HCT116 (cell line): ENCODE results near the gene UGT1A9. TPM values are rescaled to one million over a fixed set of nuclear protein-coding genes. Genes with fewer than 3 reads are reported as not detected.

Experiments used
- ATAC-seq: fragments of 200-7000 bp; cut with Tn5 transposase; 2 replicates; pipeline ENCODE4 v1.9.1; 2020; ENCODE audit warnings: mild to moderate bottlenecking, moderate library complexity
- BruUV-seq: library from RNA; stranded (reverse); fragments of 400-500 nt; replicated peaks from 2 replicates; lab custom pipeline; 2021; lab: Mats Ljungman, UMichigan
- CTCF ChIA-PET: fragments of 300-600 bp; sonication (Branson Sonifier 250); formaldehyde crosslinking; loops from one replicate; lab custom pipeline; 2021; ENCODE audit warnings: antibody characterized with exemption; lab: Charles Lee
- POLR2A ChIA-PET: fragments of 300-600, 350-600 bp; sonication (Branson Sonifier 250); formaldehyde crosslinking; loops from one replicate; lab custom pipeline; 2021; ENCODE audit warnings: antibody characterized with exemption; lab: Charles Lee
- RAD21 ChIA-PET, 2 experiments: fragments of 300-600 bp; sonication (Branson Sonifier 250); formaldehyde crosslinking; loops; one replicate each; lab custom pipeline; 2023; ENCODE audit warnings: low total read pairs in 2 of 2; ENCODE audit not compliant: uncharacterized antibody in 2 of 2, unreplicated experiment in 2 of 2, low non-redundant PET in 1 of 2; lab: Charles Lee
- DNase-seq: peaks from one replicate; pipeline ENCODE4 v3.0.0-alpha.2; 2010; ENCODE audit warnings: low read depth, low spot score
- H2AFZ ChIP-seq: fragments of 200-600 bp; shearing (Covaris generic), sonication (generic); 2 replicates; pipeline ENCODE4 v1.6.1; 2017; ENCODE audit warnings: low read depth, mixed run types, mixed read lengths, antibody characterized with exemption, low read length; ENCODE audit not compliant: poor library complexity, severe bottlenecking
- H3K27ac ChIP-seq: 2 replicates; pipeline ENCODE4 v1.5.1; 2012; ENCODE audit warnings: low read depth, low read length
- H3K27me3 ChIP-seq: fragments of 200-600 bp; sonication (generic); 2 replicates; pipeline ENCODE4 v1.6.1; 2016; ENCODE audit warnings: mixed run types, low read length, mixed read lengths; ENCODE audit not compliant: insufficient read depth
- H3K36me3 ChIP-seq, 2 experiments: fragments of 200-500 bp in 1 of 2; fragments of 200-600 bp in 1 of 2; sonication (Bioruptor generic) in 1 of 2; sonication (generic) in 1 of 2; 2 replicates each; pipeline versions ENCODE4 v1.5.1 to v1.6.1; 2014 to 2016; ENCODE audit warnings: low read length in 2 of 2, inconsistent platforms in 1 of 2, mixed read lengths in 1 of 2, mixed run types in 1 of 2; ENCODE audit not compliant: insufficient read depth in 2 of 2, control insufficient read depth in 1 of 2
- H3K4me1 ChIP-seq, 2 experiments: fragments of 200-600 bp in 1 of 2; sonication (generic) in 1 of 2; 2 replicates each; pipeline versions ENCODE4 v1.5.1 to v1.6.1; 2012 to 2017; ENCODE audit warnings: low read length in 2 of 2, inconsistent platforms in 1 of 2, mild to moderate bottlenecking in 1 of 2, mixed read lengths in 1 of 2, mixed run types in 1 of 2, moderate library complexity in 1 of 2; ENCODE audit not compliant: insufficient read depth in 2 of 2, control insufficient read depth in 1 of 2
- H3K4me2 ChIP-seq: fragments of 200-600 bp; sonication (generic); 2 replicates; pipeline ENCODE4 v1.6.1; 2017; ENCODE audit warnings: mixed run types, low read length, mixed read lengths
- H3K4me3 ChIP-seq, 2 experiments: fragments of 200-600 bp in 1 of 2; sonication (generic) in 1 of 2; replicated peaks in 1 of 2; 2 replicates each; pipeline ENCODE4 v1.5.1; 2011 to 2016; ENCODE audit warnings: low read length in 2 of 2, control low read depth in 1 of 2, low read depth in 1 of 2, mild to moderate bottlenecking in 1 of 2, mixed read lengths in 1 of 2, mixed run types in 1 of 2
- H3K79me2 ChIP-seq: fragments of 200-600 bp; sonication (generic); 2 replicates; pipeline ENCODE4 v1.6.1; 2017; ENCODE audit warnings: mild to moderate bottlenecking, mixed run types, low read length, moderate library complexity, mixed read lengths; ENCODE audit not compliant: insufficient read depth
- H3K9ac ChIP-seq: fragments of 200-600 bp; sonication (generic); 2 replicates; pipeline ENCODE4 v1.6.1; 2016; ENCODE audit warnings: low read length, mixed read lengths
- H3K9me2 ChIP-seq: fragments of 200-600 bp; sonication (generic), shearing (Covaris generic); 2 replicates; pipeline ENCODE4 v1.6.1; 2017; ENCODE audit warnings: mixed run types, mild to moderate bottlenecking, moderate library complexity; ENCODE audit not compliant: insufficient read depth
- H3K9me3 ChIP-seq, 2 experiments: fragments of 200-500 bp in 1 of 2; fragments of 200-600 bp in 1 of 2; sonication (Bioruptor generic) in 1 of 2; sonication (generic) in 1 of 2; 2 replicates each; pipeline ENCODE4 v1.6.1; 2014 to 2017; ENCODE audit warnings: low read length in 2 of 2, mixed read lengths in 2 of 2, inconsistent platforms in 1 of 2, low read depth in 1 of 2, mild to moderate bottlenecking in 1 of 2, mixed run types in 1 of 2, moderate library complexity in 1 of 2; ENCODE audit not compliant: control insufficient read depth in 1 of 2, insufficient read depth in 1 of 2
- H4K20me1 ChIP-seq: fragments of 200-600 bp; sonication (generic), shearing (Covaris generic); 2 replicates; pipeline ENCODE4 v1.6.1; 2017; ENCODE audit warnings: mixed run types, mild to moderate bottlenecking, moderate library complexity; ENCODE audit not compliant: insufficient read depth
- CBX3 ChIP-seq: IDR thresholded peaks from 2 replicates; pipeline ENCODE4 v1.6.1; 2012; ENCODE audit warnings: low read depth
- EGR1 ChIP-seq: IDR thresholded peaks from 2 replicates; pipeline ENCODE4 v1.6.1; 2012; ENCODE audit warnings: low read depth
- EZH2 ChIP-seq: fragments of 200-600 bp; sonication (generic); IDR thresholded peaks from 2 replicates; pipeline ENCODE4 v1.6.1; 2017; ENCODE audit warnings: antibody characterized with exemption, mixed run types
- JUND ChIP-seq: IDR thresholded peaks from 2 replicates; pipeline ENCODE4 v1.6.1; 2012
- POLR2AphosphoS5 ChIP-seq: IDR thresholded peaks from 2 replicates; pipeline ENCODE4 v1.6.1; 2011; ENCODE audit warnings: mild to moderate bottlenecking, low read depth, low read length, moderate library complexity
- SP1 ChIP-seq: IDR thresholded peaks from 2 replicates; pipeline ENCODE4 v1.6.1; 2012; ENCODE audit warnings: low read depth
- YY1 ChIP-seq: IDR thresholded peaks from 2 replicates; pipeline ENCODE4 v1.6.1; 2011; ENCODE audit warnings: low read length, low read depth, moderate library complexity, mild to moderate bottlenecking; ENCODE audit not compliant: insufficient replicate concordance; ENCODE audit errors: extremely low read depth
- ZNF274 ChIP-seq: fragments of 200-500 bp; sonication (Bioruptor generic); IDR thresholded peaks from 2 replicates; pipeline ENCODE4 v1.6.1; 2014; ENCODE audit warnings: mild to moderate bottlenecking, low read depth, low read length, inconsistent platforms
- intact Hi-C: fragments of 100-400 bp; cut with micrococcal nuclease; formaldehyde crosslinking; loops from 2 replicates; pipeline ENCODE4 v1.10.0; 2022
- total RNA-seq: library from RNA; stranded (reverse); gene quantifications from one replicate; pipeline ENCODE4 v1.2.1, GENCODE V29; 2021; ENCODE audit not compliant: unreplicated experiment
- TF ChIP-seq, protein P1 (sequence below): IDR thresholded peaks from 2 replicates; pipeline ENCODE4 v1.6.1; 2012; ENCODE audit warnings: low read depth
- TF ChIP-seq, protein P2 (sequence below): IDR thresholded peaks from 2 replicates; pipeline ENCODE4 v1.6.1; 2012
- TF ChIP-seq, protein P3 (sequence below), 3 experiments: fragments of 200-600 bp in 1 of 3; sonication (generic) in 1 of 3; IDR thresholded peaks in 2 of 3; conservative IDR thresholded peaks in 1 of 3; 2 replicates each; pipeline ENCODE4 v1.5.1; 2012 to 2017; ENCODE audit warnings: low read depth in 2 of 3, low read length in 2 of 3, antibody characterized with exemption in 1 of 3, borderline replicate concordance in 1 of 3, control low read depth in 1 of 3, mild to moderate bottlenecking in 1 of 3, mixed read lengths in 1 of 3, mixed run types in 1 of 3, moderate library complexity in 1 of 3; ENCODE audit not compliant: insufficient read depth in 1 of 3
- TF ChIP-seq, protein P4 (sequence below): IDR thresholded peaks from 2 replicates; pipeline ENCODE4 v1.6.1; 2011; ENCODE audit warnings: mild to moderate bottlenecking, low read length, moderate library complexity; ENCODE audit not compliant: insufficient replicate concordance; ENCODE audit errors: extremely low read depth

Gene UGT1A9
- total RNA-seq, 1 experiment from 2014 or later = not detected

DNA sequence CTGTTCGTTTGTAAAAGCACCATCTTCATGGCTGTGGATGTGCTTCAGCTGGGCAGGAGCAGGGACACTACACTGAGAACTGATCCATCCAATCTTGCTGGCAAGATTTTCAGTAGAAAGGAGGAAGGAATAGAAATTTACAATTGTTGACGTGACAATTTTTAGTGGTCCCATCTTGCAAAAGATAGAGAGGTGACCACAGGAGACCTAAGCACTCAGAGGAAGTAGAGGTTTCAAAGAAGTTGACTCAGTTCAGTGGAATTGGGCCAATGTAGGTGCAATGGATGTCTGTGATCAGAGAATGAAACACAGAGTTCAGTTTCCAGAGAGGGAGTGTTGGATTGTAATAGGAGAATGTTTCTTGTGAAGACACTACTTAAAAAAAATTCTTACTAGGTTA, 42.4 kb downstream of the UGT1A9 start:
- intact Hi-C loops = no loop called here
- no peak overlapping the region for H3K4me2 ChIP-seq
- CTCF ChIA-PET = no interaction called here
- ATAC-seq = no peak
- DNase-seq = no peak
- BruUV-seq = no TSS peak
- peaks cover 14% of the 10 kb centered on the region; the same call in 1 of the 2 replicates for H3K27me3 ChIP-seq
- H3K4me1 ChIP-seq = no peaks in the 10 kb centered on the region
- RAD21 ChIA-PET = no interaction called here
- TF ChIP-seq EZH2 (no peak), SP1 (no peak), POLR2AphosphoS5 (no peak), ZNF274 (no peak), YY1 (no peak), JUND (no peak), EGR1 (no peak), CBX3 (no peak)
- TF ChIP-seq, protein P1, sequence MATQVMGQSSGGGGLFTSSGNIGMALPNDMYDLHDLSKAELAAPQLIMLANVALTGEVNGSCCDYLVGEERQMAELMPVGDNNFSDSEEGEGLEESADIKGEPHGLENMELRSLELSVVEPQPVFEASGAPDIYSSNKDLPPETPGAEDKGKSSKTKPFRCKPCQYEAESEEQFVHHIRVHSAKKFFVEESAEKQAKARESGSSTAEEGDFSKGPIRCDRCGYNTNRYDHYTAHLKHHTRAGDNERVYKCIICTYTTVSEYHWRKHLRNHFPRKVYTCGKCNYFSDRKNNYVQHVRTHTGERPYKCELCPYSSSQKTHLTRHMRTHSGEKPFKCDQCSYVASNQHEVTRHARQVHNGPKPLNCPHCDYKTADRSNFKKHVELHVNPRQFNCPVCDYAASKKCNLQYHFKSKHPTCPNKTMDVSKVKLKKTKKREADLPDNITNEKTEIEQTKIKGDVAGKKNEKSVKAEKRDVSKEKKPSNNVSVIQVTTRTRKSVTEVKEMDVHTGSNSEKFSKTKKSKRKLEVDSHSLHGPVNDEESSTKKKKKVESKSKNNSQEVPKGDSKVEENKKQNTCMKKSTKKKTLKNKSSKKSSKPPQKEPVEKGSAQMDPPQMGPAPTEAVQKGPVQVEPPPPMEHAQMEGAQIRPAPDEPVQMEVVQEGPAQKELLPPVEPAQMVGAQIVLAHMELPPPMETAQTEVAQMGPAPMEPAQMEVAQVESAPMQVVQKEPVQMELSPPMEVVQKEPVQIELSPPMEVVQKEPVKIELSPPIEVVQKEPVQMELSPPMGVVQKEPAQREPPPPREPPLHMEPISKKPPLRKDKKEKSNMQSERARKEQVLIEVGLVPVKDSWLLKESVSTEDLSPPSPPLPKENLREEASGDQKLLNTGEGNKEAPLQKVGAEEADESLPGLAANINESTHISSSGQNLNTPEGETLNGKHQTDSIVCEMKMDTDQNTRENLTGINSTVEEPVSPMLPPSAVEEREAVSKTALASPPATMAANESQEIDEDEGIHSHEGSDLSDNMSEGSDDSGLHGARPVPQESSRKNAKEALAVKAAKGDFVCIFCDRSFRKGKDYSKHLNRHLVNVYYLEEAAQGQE = no peak
- TF ChIP-seq, protein P2, sequence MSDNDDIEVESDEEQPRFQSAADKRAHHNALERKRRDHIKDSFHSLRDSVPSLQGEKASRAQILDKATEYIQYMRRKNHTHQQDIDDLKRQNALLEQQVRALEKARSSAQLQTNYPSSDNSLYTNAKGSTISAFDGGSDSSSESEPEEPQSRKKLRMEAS = no peak
- TF ChIP-seq, protein P3, sequence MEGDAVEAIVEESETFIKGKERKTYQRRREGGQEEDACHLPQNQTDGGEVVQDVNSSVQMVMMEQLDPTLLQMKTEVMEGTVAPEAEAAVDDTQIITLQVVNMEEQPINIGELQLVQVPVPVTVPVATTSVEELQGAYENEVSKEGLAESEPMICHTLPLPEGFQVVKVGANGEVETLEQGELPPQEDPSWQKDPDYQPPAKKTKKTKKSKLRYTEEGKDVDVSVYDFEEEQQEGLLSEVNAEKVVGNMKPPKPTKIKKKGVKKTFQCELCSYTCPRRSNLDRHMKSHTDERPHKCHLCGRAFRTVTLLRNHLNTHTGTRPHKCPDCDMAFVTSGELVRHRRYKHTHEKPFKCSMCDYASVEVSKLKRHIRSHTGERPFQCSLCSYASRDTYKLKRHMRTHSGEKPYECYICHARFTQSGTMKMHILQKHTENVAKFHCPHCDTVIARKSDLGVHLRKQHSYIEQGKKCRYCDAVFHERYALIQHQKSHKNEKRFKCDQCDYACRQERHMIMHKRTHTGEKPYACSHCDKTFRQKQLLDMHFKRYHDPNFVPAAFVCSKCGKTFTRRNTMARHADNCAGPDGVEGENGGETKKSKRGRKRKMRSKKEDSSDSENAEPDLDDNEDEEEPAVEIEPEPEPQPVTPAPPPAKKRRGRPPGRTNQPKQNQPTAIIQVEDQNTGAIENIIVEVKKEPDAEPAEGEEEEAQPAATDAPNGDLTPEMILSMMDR (IDR thresholded peaks at IDR 0.05 in 2 of 3, conservative IDR thresholded peaks at IDR 0.05 in 1 of 3; ENCODE audit: borderline replicate concordance in 1 of 3, insufficient read depth in 1 of 3, low read depth in 2 of 3, low read length in 2 of 3) = no peak
- TF ChIP-seq, protein P4, sequence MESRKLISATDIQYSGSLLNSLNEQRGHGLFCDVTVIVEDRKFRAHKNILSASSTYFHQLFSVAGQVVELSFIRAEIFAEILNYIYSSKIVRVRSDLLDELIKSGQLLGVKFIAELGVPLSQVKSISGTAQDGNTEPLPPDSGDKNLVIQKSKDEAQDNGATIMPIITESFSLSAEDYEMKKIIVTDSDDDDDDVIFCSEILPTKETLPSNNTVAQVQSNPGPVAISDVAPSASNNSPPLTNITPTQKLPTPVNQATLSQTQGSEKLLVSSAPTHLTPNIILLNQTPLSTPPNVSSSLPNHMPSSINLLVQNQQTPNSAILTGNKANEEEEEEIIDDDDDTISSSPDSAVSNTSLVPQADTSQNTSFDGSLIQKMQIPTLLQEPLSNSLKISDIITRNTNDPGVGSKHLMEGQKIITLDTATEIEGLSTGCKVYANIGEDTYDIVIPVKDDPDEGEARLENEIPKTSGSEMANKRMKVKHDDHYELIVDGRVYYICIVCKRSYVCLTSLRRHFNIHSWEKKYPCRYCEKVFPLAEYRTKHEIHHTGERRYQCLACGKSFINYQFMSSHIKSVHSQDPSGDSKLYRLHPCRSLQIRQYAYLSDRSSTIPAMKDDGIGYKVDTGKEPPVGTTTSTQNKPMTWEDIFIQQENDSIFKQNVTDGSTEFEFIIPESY = no peak
- H2AFZ ChIP-seq = no peak overlapping the region
- POLR2A ChIA-PET = no interaction called here
- no peak overlapping the region for H3K9ac ChIP-seq
- H3K9me3 ChIP-seq = no peaks in the 10 kb centered on the region
- no peaks in the 10 kb centered on the region for H4K20me1 ChIP-seq
- no peak overlapping the region for H3K4me3 ChIP-seq
- H3K36me3 ChIP-seq = no peaks in the 10 kb centered on the region
- H3K9me2 ChIP-seq = no peaks in the 10 kb centered on the region
- no peaks in the 10 kb centered on the region for H3K79me2 ChIP-seq
- no peak overlapping the region for H3K27ac ChIP-seq
